Posterior cingulate gyrus (tissue), 11 donors: ENCODE results near the gene FOXO6.
"Not testable (repeated sequence)": the region's sequence is repeated elsewhere in the genome, so short reads cannot be mapped to it uniquely, and the experiment has no call there.

ENCODE experiments used
- DNase-seq, 10 donors: peaks; one replicate each; pipeline versions ENCODE4 v3.0.0 to v3.0.0-alpha.2; 2020 to 2021; ENCODE audit warnings: mixed read lengths in 3 of 10
- intact Hi-C: fragments of 100-400 bp; cut with DNase I; formaldehyde crosslinking; loops from one replicate; pipeline ENCODE4 v1.15.1; 2023

FOXO6 gene

GRCh38 chr1:41328780-41329640 is 32.2 kb upstream of the FOXO6 start:
- intact Hi-C loops: no loop called here
- peak in 1 of 10 donors; percentile 5 for DNase-seq

GRCh38 chr1:41329662-41330587 is 31.3 kb upstream of the FOXO6 start:
- intact Hi-C loops: no loop called here
- peak in 1 of 10 donors; percentile 25 for DNase-seq

- DNase-seq: no peak
- intact Hi-C loops: no loop called here
Measured at GRCh38 chr1:41330588-41331545, 30.4 kb upstream of the FOXO6 start.

- DNase-seq: no peak
- intact Hi-C loops: no loop called here
Measured at GRCh38 chr1:41331546-41331917, 29.7 kb upstream of the FOXO6 start.

GRCh38 chr1:41332161-41332560 is 29.1 kb upstream of the FOXO6 start:
- DNase-seq: peak in 1 of 10 donors; percentile 43

GRCh38 chr1:41333146-41333784 is 28.0 kb upstream of the FOXO6 start:
- intact Hi-C loops: no loop called here
- DNase-seq: peak in 1 of 10 donors; percentile 14

More at GRCh38 chr1:41332161-41332560, 29.1 kb upstream of the FOXO6 start:
- intact Hi-C loops: not testable (repeated sequence)

- DNase-seq: no peak
- intact Hi-C loops: no loop called here
Measured at GRCh38 chr1:41338820-41339219, 22.4 kb upstream of the FOXO6 start.

- DNase-seq: no peak
- intact Hi-C loops: no loop called here
Measured at GRCh38 chr1:41340655-41341364, 20.4 kb upstream of the FOXO6 start.

- intact Hi-C loops: no loop called here
- DNase-seq: no peak
Measured at GRCh38 chr1:41341365-41341683, 19.9 kb upstream of the FOXO6 start.

GRCh38 chr1:41341772-41342562 is 19.3 kb upstream of the FOXO6 start:
- peak in 2 of 10 donors; percentile 85 to 90 for DNase-seq

GRCh38 chr1:41342774-41343355 is 18.4 kb upstream of the FOXO6 start:
- DNase-seq: peak in 1 of 10 donors; percentile 6
- intact Hi-C loops: no loop called here

More at GRCh38 chr1:41341772-41342562, 19.3 kb upstream of the FOXO6 start:
- intact Hi-C loops: no loop called here

GRCh38 chr1:41343790-41344699 is 17.2 kb upstream of the FOXO6 start:
- DNase-seq: no peak
- intact Hi-C loops: no loop called here

GRCh38 chr1:41344708-41345159 is 16.5 kb upstream of the FOXO6 start:
- DNase-seq: no peak
- intact Hi-C loops: no loop called here

- no peak for DNase-seq
Measured at GRCh38 chr1:41345434-41346075, 15.7 kb upstream of the FOXO6 start.

GRCh38 chr1:41347276-41347675 is 14.0 kb upstream of the FOXO6 start:
- intact Hi-C loops: no loop called here
- DNase-seq: no peak

More at GRCh38 chr1:41345434-41346075, 15.7 kb upstream of the FOXO6 start:
- intact Hi-C loops: no loop called here

GRCh38 chr1:41348394-41348793 is 12.8 kb upstream of the FOXO6 start:
- DNase-seq: no peak
- intact Hi-C loops: no loop called here
